ENCODE results near the gene SH2D2A.
A peak's percentile ranks its signal among the peaks of the same experiment; 100 is the strongest.

Gene SH2D2A

GRCh38 chr1:156822680-156823079 lies 6.0 kb upstream of the SH2D2A start:
- DNase-seq = no peak

GRCh38 chr1:156821801-156822200 lies 5.2 kb upstream of the SH2D2A start:
- peak; percentile 77 for DNase-seq

- no peak for DNase-seq
Observed at GRCh38 chr1:156815961-156816422, 656 bp downstream of the SH2D2A start.

GRCh38 chr1:156815307-156815826 lies 1.3 kb downstream of the SH2D2A start:
- DNase-seq = no peak

GRCh38 chr1:156814571-156815260 lies 1.9 kb downstream of the SH2D2A start:
- peak; percentile 70 for DNase-seq

- peak; percentile 87 for DNase-seq
Observed at GRCh38 chr1:156813750-156814570, 2.7 kb downstream of the SH2D2A start.

GRCh38 chr1:156813298-156813697 lies 3.4 kb downstream of the SH2D2A start:
- no peak for DNase-seq

- no peak for DNase-seq
Observed at GRCh38 chr1:156812293-156812990, 4.2 kb downstream of the SH2D2A start.

GRCh38 chr1:156811168-156811567 lies 5.5 kb downstream of the SH2D2A start:
- no peak for DNase-seq

GRCh38 chr1:156809711-156810366 lies 6.8 kb downstream of the SH2D2A start:
- no peak for DNase-seq

GRCh38 chr1:156809281-156809680 lies 7.4 kb downstream of the SH2D2A start:
- DNase-seq = no peak

- no peak for DNase-seq
Observed at GRCh38 chr1:156808186-156809030, 8.2 kb downstream of the SH2D2A start.

GRCh38 chr1:156807627-156808026 lies 9.0 kb downstream of the SH2D2A start:
- DNase-seq = no peak

- DNase-seq = no peak
Observed at GRCh38 chr1:156806512-156807440, 9.9 kb downstream of the SH2D2A start.

- DNase-seq = no peak
Observed at GRCh38 chr1:156805766-156806511, 10.7 kb downstream of the SH2D2A start.

- DNase-seq = no peak
Observed at GRCh38 chr1:156804572-156805243, 11.9 kb downstream of the SH2D2A start.

- DNase-seq = no peak
Observed at GRCh38 chr1:156804026-156804425, 12.6 kb downstream of the SH2D2A start.

GRCh38 chr1:156803086-156803851 lies 13.4 kb downstream of the SH2D2A start:
- no peak for DNase-seq
